HCT116 (cell line): ENCODE measurements around the gene RNU5D-1. TPM values are rescaled to one million over a fixed set of nuclear protein-coding genes. Genes with fewer than 3 reads are reported as not detected.

ENCODE experiments used
- ATAC-seq: fragments of 200-7000 bp; cut with Tn5 transposase; 2 replicates; pipeline ENCODE4 v1.9.1; 2020; ENCODE audit warnings: mild to moderate bottlenecking, moderate library complexity
- BruUV-seq: library from RNA; stranded (reverse); fragments of 400-500 nt; replicated peaks from 2 replicates; lab custom pipeline; 2021; lab: Mats Ljungman, UMichigan
- CTCF ChIA-PET: fragments of 300-600 bp; sonication (Branson Sonifier 250); formaldehyde crosslinking; loops from one replicate; lab custom pipeline; 2021; ENCODE audit warnings: antibody characterized with exemption; lab: Charles Lee
- POLR2A ChIA-PET: fragments of 300-600, 350-600 bp; sonication (Branson Sonifier 250); formaldehyde crosslinking; loops from one replicate; lab custom pipeline; 2021; ENCODE audit warnings: antibody characterized with exemption; lab: Charles Lee
- RAD21 ChIA-PET, 2 experiments: fragments of 300-600 bp; sonication (Branson Sonifier 250); formaldehyde crosslinking; loops; one replicate each; lab custom pipeline; 2023; ENCODE audit warnings: low total read pairs in 2 of 2; ENCODE audit not compliant: uncharacterized antibody in 2 of 2, unreplicated experiment in 2 of 2, low non-redundant PET in 1 of 2; lab: Charles Lee
- DNase-seq: peaks from one replicate; pipeline ENCODE4 v3.0.0-alpha.2; 2010; ENCODE audit warnings: low read depth, low spot score
- H2AFZ ChIP-seq: fragments of 200-600 bp; shearing (Covaris generic), sonication (generic); 2 replicates; pipeline ENCODE4 v1.6.1; 2017; ENCODE audit warnings: low read depth, mixed run types, mixed read lengths, antibody characterized with exemption, low read length; ENCODE audit not compliant: poor library complexity, severe bottlenecking
- H3K27ac ChIP-seq: 2 replicates; pipeline ENCODE4 v1.5.1; 2012; ENCODE audit warnings: low read depth, low read length
- H3K27me3 ChIP-seq: fragments of 200-600 bp; sonication (generic); 2 replicates; pipeline ENCODE4 v1.6.1; 2016; ENCODE audit warnings: mixed run types, low read length, mixed read lengths; ENCODE audit not compliant: insufficient read depth
- H3K36me3 ChIP-seq, 2 experiments: fragments of 200-500 bp in 1 of 2; fragments of 200-600 bp in 1 of 2; sonication (Bioruptor generic) in 1 of 2; sonication (generic) in 1 of 2; 2 replicates each; pipeline versions ENCODE4 v1.5.1 to v1.6.1; 2014 to 2016; ENCODE audit warnings: low read length in 2 of 2, inconsistent platforms in 1 of 2, mixed read lengths in 1 of 2, mixed run types in 1 of 2; ENCODE audit not compliant: insufficient read depth in 2 of 2, control insufficient read depth in 1 of 2
- H3K4me1 ChIP-seq, 2 experiments: fragments of 200-600 bp in 1 of 2; sonication (generic) in 1 of 2; 2 replicates each; pipeline versions ENCODE4 v1.5.1 to v1.6.1; 2012 to 2017; ENCODE audit warnings: low read length in 2 of 2, inconsistent platforms in 1 of 2, mild to moderate bottlenecking in 1 of 2, mixed read lengths in 1 of 2, mixed run types in 1 of 2, moderate library complexity in 1 of 2; ENCODE audit not compliant: insufficient read depth in 2 of 2, control insufficient read depth in 1 of 2
- H3K4me2 ChIP-seq: fragments of 200-600 bp; sonication (generic); 2 replicates; pipeline ENCODE4 v1.6.1; 2017; ENCODE audit warnings: mixed run types, low read length, mixed read lengths
- H3K4me3 ChIP-seq, 2 experiments: fragments of 200-600 bp in 1 of 2; sonication (generic) in 1 of 2; replicated peaks in 1 of 2; 2 replicates each; pipeline ENCODE4 v1.5.1; 2011 to 2016; ENCODE audit warnings: low read length in 2 of 2, control low read depth in 1 of 2, low read depth in 1 of 2, mild to moderate bottlenecking in 1 of 2, mixed read lengths in 1 of 2, mixed run types in 1 of 2
- H3K79me2 ChIP-seq: fragments of 200-600 bp; sonication (generic); 2 replicates; pipeline ENCODE4 v1.6.1; 2017; ENCODE audit warnings: mild to moderate bottlenecking, mixed run types, low read length, moderate library complexity, mixed read lengths; ENCODE audit not compliant: insufficient read depth
- H3K9ac ChIP-seq: fragments of 200-600 bp; sonication (generic); 2 replicates; pipeline ENCODE4 v1.6.1; 2016; ENCODE audit warnings: low read length, mixed read lengths
- H3K9me2 ChIP-seq: fragments of 200-600 bp; sonication (generic), shearing (Covaris generic); 2 replicates; pipeline ENCODE4 v1.6.1; 2017; ENCODE audit warnings: mixed run types, mild to moderate bottlenecking, moderate library complexity; ENCODE audit not compliant: insufficient read depth
- H3K9me3 ChIP-seq, 2 experiments: fragments of 200-500 bp in 1 of 2; fragments of 200-600 bp in 1 of 2; sonication (Bioruptor generic) in 1 of 2; sonication (generic) in 1 of 2; 2 replicates each; pipeline ENCODE4 v1.6.1; 2014 to 2017; ENCODE audit warnings: low read length in 2 of 2, mixed read lengths in 2 of 2, inconsistent platforms in 1 of 2, low read depth in 1 of 2, mild to moderate bottlenecking in 1 of 2, mixed run types in 1 of 2, moderate library complexity in 1 of 2; ENCODE audit not compliant: control insufficient read depth in 1 of 2, insufficient read depth in 1 of 2
- H4K20me1 ChIP-seq: fragments of 200-600 bp; sonication (generic), shearing (Covaris generic); 2 replicates; pipeline ENCODE4 v1.6.1; 2017; ENCODE audit warnings: mixed run types, mild to moderate bottlenecking, moderate library complexity; ENCODE audit not compliant: insufficient read depth
- ATF3 ChIP-seq: IDR thresholded peaks from 2 replicates; pipeline ENCODE4 v1.6.1; 2012
- CBX3 ChIP-seq: IDR thresholded peaks from 2 replicates; pipeline ENCODE4 v1.6.1; 2012; ENCODE audit warnings: low read depth
- EGR1 ChIP-seq: IDR thresholded peaks from 2 replicates; pipeline ENCODE4 v1.6.1; 2012; ENCODE audit warnings: low read depth
- ELF1 ChIP-seq: IDR thresholded peaks from 2 replicates; pipeline ENCODE4 v1.6.1; 2012; ENCODE audit warnings: low read depth, borderline replicate concordance
- EZH2 ChIP-seq: fragments of 200-600 bp; sonication (generic); IDR thresholded peaks from 2 replicates; pipeline ENCODE4 v1.6.1; 2017; ENCODE audit warnings: antibody characterized with exemption, mixed run types
- EZH2phosphoT487 ChIP-seq: fragments of 200-600 bp; IDR thresholded peaks from 2 replicates; pipeline ENCODE4 v1.6.1; 2018; ENCODE audit warnings: antibody characterized with exemption, borderline replicate concordance
- FOSL1 ChIP-seq: IDR thresholded peaks from 2 replicates; pipeline ENCODE4 v1.6.1; 2012; ENCODE audit warnings: low read depth
- JUND ChIP-seq: IDR thresholded peaks from 2 replicates; pipeline ENCODE4 v1.6.1; 2012
- MAX ChIP-seq: IDR thresholded peaks from 2 replicates; pipeline ENCODE4 v1.6.1; 2012
- POLR2A ChIP-seq: IDR thresholded peaks from 2 replicates; pipeline ENCODE4 v1.7.0; 2011; ENCODE audit warnings: borderline replicate concordance; ENCODE audit not compliant: insufficient read depth, insufficient read length; ENCODE audit errors: extremely low read depth
- POLR2AphosphoS5 ChIP-seq: IDR thresholded peaks from 2 replicates; pipeline ENCODE4 v1.6.1; 2011; ENCODE audit warnings: mild to moderate bottlenecking, low read depth, low read length, moderate library complexity
- RAD21 ChIP-seq: IDR thresholded peaks from 2 replicates; pipeline ENCODE4 v1.6.1; 2012; ENCODE audit warnings: low read depth, mild to moderate bottlenecking
- REST ChIP-seq: IDR thresholded peaks from 2 replicates; pipeline ENCODE4 v1.6.1; 2012; ENCODE audit warnings: low read depth
- SIN3A ChIP-seq: IDR thresholded peaks from 2 replicates; pipeline ENCODE4 v1.6.1; 2012; ENCODE audit warnings: low read depth
- SP1 ChIP-seq: IDR thresholded peaks from 2 replicates; pipeline ENCODE4 v1.6.1; 2012; ENCODE audit warnings: low read depth
- SRF ChIP-seq: IDR thresholded peaks from 2 replicates; pipeline ENCODE4 v1.6.1; 2012; ENCODE audit warnings: low read depth
- YY1 ChIP-seq: IDR thresholded peaks from 2 replicates; pipeline ENCODE4 v1.6.1; 2011; ENCODE audit warnings: low read length, low read depth, moderate library complexity, mild to moderate bottlenecking; ENCODE audit not compliant: insufficient replicate concordance; ENCODE audit errors: extremely low read depth
- ZFX ChIP-seq: fragments of 450-650 bp; IDR thresholded peaks from 2 replicates; pipeline ENCODE4 v1.6.1; 2017
- ZNF274 ChIP-seq: fragments of 200-500 bp; sonication (Bioruptor generic); IDR thresholded peaks from 2 replicates; pipeline ENCODE4 v1.6.1; 2014; ENCODE audit warnings: mild to moderate bottlenecking, low read depth, low read length, inconsistent platforms
- intact Hi-C: fragments of 100-400 bp; cut with micrococcal nuclease; formaldehyde crosslinking; loops from 2 replicates; pipeline ENCODE4 v1.10.0; 2022
- total RNA-seq: library from RNA; stranded (reverse); gene quantifications from one replicate; pipeline ENCODE4 v1.2.1, GENCODE V29; 2021; ENCODE audit not compliant: unreplicated experiment
- TF ChIP-seq, protein P1 (sequence below): IDR thresholded peaks from 2 replicates; pipeline ENCODE4 v1.6.1; 2011; ENCODE audit warnings: mild to moderate bottlenecking, low read length, moderate library complexity; ENCODE audit not compliant: insufficient replicate concordance; ENCODE audit errors: extremely low read depth

The RNU5D-1 gene
- total RNA-seq, 1 experiment from 2014 or later, result not detected

GRCh38 chr1:44760876-44761275 is 29.9 kb upstream of the RNU5D-1 start:
- intact Hi-C loops, result no loop called here
- Histone ChIP-seq H3K79me2 (no peaks in the 10 kb centered on the region), H3K4me3 (no peak overlapping the region), H3K9me3 (no peaks in the 10 kb centered on the region), H2AFZ (no peak overlapping the region), H3K9me2 (no peaks in the 10 kb centered on the region), H3K9ac (no peak overlapping the region), H4K20me1 (no peaks in the 10 kb centered on the region), H3K4me1 (no peaks in the 10 kb centered on the region), H3K27me3 (no peaks in the 10 kb centered on the region), H3K36me3 (peaks cover 40 to 69% of the 10 kb centered on the region in 2 experiments), H3K27ac (no peak overlapping the region), H3K4me2 (no peak overlapping the region)
- ChIA-PET RAD21 (no interaction called here), CTCF (no interaction called here), POLR2A (interaction anchor here (1.4 kb wide), 1 partner anchor 9 kb away, joined by 4 read pairs; no protein-coding TSS in a partner anchor)
- DNase-seq (no peak), ATAC-seq (no peak)
- no TSS peak for BruUV-seq
- TF ChIP-seq ZFX (no peak), POLR2A (no peak), EGR1 (no peak), ATF3 (no peak), FOSL1 (no peak), ZNF274 (no peak), POLR2AphosphoS5 (no peak), REST (no peak), EZH2 (no peak), MAX (no peak), JUND (no peak), EZH2phosphoT487 (no peak), SIN3A (no peak), SRF (no peak), SP1 (no peak), YY1 (no peak), RAD21 (no peak), ELF1 (no peak), CBX3 (no peak)
- TF ChIP-seq, protein P1, sequence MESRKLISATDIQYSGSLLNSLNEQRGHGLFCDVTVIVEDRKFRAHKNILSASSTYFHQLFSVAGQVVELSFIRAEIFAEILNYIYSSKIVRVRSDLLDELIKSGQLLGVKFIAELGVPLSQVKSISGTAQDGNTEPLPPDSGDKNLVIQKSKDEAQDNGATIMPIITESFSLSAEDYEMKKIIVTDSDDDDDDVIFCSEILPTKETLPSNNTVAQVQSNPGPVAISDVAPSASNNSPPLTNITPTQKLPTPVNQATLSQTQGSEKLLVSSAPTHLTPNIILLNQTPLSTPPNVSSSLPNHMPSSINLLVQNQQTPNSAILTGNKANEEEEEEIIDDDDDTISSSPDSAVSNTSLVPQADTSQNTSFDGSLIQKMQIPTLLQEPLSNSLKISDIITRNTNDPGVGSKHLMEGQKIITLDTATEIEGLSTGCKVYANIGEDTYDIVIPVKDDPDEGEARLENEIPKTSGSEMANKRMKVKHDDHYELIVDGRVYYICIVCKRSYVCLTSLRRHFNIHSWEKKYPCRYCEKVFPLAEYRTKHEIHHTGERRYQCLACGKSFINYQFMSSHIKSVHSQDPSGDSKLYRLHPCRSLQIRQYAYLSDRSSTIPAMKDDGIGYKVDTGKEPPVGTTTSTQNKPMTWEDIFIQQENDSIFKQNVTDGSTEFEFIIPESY, result no peak
